Activated CD4-positive, alpha-beta T cell treated with anti-CD3 and anti-CD28 coated beads for 1 hour (primary cell): ENCODE measurements around the gene GALNT9.
"Not testable (repeated sequence)": the region's sequence is repeated elsewhere in the genome, so short reads cannot be mapped to it uniquely, and the experiment has no call there.

Source experiments
- DNase-seq: peaks from one replicate; pipeline ENCODE4 v3.0.0-alpha.2; 2020

Gene GALNT9

DNA sequence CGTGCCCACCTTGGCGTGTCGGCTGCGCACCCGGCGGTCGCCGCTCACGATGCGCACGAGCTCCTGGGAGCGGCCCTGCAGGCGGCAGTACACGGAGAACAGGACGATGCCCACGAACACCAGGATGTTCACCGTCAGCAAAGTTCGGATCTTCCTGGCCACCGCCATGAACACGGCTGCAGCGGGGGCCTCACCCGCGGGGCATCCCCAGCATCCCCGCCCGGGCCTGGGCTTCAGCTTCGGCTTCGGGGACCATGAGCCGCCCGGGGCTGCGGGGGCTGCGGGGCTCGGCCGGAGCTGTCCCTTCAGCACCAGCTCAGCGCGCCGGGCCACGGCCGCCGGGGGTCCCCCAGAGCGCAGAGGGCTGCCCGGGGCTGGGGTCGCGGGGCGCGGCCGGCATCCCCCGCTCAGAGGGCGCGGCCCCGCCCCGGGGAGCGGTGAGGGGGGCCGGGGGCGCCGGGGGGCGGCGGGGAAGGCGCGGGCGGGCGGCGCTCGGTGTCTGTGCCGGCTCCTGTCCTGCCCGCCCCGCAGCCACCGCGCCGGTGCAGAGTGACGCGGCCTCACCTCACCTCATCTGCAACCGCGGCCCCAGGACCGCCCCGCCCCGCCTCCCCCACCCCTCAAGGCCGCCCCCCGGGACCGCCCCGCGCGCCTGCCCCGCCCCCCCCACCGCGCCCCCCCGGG, at the start of gene GALNT9:
Gene GALNT9, minus strand, starts transcription at position 554 of the 684 bp plus-strand sequence. Its CDS starts 386 bp downstream, at position 168.
- no peak for DNase-seq

DNA sequence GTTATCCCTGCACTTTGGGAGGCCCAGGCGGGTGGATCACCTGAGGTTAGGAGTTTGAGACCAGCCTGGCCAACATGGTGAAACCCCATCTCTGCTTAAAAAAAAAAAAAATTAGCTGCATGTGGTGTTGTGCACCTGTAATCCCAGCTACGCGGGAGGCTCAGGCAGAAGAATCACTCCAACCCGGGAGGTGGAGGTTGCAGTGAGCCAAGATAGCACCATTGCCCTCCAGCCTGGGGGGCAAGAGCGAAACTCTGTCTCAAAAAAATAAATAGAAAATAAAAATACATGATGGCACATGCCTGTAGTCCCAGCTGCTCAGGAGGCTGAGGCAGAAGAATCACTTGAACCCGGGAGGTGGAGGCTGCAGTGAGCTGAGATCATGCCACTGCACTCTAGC, 49.7 kb upstream of the GALNT9 start:
- DNase-seq: not testable (repeated sequence)

DNA sequence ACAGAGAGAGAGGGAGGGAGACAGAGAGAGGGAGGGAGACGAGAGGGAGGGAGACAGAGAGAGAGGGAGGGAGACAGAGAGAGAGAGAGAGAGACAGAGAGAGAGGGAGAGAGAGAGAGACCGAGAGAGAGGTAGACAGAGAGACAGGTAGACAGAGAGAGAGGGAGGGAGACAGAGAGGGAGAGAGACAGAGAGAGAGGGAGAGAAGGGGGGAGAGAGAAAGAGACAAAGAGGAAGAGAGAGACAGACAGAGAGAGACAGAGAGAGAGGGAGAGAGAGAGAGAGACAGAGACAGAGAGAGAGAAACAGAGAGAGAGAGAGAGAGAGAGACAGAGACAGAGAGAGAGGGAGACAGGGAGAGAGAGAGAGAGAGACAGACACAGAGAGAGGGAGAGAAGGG, 47.8 kb upstream of the GALNT9 start:
- DNase-seq: no peak

DNA sequence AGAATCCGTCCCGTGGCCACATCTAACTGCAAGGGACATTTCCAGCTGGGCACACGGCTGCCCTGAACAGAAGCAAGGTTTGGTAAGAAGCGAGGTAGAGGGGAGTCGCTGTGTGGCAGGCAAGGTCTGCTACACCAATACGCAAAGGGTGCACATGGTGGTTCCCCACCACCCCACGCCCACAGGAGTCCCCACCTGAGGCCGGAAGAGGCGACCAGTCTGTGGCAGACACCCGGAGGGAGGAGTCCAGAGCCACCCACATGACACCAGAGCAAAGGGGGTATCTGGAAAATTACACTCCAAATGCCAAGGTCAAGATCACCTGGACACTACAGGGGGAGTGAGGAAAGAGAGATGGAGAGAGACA, 47.1 kb upstream of the GALNT9 start:
- no peak for DNase-seq

DNA sequence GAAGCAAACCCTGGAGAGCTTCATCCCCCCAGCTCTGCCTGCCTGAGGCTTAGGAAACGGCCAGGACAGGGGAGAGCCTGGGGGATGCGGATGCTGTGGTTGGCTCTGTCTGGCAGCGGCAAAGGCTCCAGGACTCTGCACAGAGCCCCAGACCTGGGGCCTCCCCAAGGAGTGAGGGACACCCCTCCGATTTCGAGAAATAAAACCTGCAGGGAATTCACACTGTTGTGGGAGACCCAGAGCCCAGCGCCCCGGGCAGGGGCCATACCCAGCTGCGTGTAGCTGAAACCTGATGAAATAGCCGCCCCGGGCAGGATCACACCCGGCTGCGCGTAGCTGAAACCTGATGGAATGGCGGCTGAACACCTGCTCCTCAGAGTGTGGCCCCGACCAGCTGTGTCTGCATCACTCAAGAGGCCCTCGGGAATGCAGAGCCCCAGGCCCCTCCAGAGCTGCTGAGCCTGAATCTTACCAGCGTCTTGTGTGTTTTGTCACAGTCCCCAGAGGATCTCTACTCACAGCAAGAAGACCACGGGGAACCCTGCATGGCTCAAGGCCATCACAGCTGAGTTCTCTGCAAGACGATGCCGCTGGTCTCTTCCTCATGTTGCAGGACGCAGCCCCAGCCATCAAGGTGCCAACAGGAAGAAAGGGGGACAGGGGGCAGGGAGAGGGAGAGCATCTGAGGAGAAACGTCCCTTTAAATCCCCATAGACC, 46.5 kb upstream of the GALNT9 start:
- DNase-seq: no peak

DNA sequence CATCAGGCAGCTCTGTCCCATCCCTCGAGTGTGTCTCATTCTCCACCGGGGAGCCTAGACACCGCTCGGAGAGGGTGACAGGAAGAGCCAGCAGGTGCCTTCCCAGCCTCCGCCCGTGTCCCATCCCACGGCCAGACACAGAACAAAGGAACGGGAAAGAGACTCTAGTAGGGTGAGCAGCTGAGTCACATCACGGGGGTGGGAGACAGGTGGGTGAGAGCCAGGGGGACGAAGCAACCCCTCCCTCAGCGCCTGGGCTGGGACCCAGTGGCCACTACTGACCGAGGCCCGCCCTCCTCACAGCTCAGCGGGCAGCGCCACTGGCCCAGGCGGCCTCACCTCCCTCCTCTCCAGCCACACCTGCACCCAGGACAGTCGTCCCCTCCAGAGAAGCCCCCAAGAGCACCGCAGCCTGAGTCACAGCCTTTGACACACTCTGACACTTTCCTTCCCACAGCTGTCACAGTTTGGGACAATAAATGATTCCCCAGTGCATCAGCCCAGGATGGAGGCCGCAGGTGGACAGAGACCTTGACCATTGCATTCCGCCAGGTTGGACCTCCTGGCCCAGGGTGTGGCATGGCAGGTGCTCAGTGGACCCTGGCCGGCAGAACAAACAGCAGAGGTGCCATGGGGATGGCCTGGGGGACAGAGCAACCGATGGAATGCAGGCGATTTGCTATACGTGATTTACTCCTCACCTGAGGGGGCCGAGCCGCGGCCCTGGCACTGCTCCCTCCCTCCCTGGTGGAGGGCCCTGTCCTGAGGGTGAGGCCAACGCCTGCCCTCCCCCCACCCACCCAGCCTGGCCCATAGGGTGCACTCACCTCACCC, 45.4 kb upstream of the GALNT9 start:
- no peak for DNase-seq

DNA sequence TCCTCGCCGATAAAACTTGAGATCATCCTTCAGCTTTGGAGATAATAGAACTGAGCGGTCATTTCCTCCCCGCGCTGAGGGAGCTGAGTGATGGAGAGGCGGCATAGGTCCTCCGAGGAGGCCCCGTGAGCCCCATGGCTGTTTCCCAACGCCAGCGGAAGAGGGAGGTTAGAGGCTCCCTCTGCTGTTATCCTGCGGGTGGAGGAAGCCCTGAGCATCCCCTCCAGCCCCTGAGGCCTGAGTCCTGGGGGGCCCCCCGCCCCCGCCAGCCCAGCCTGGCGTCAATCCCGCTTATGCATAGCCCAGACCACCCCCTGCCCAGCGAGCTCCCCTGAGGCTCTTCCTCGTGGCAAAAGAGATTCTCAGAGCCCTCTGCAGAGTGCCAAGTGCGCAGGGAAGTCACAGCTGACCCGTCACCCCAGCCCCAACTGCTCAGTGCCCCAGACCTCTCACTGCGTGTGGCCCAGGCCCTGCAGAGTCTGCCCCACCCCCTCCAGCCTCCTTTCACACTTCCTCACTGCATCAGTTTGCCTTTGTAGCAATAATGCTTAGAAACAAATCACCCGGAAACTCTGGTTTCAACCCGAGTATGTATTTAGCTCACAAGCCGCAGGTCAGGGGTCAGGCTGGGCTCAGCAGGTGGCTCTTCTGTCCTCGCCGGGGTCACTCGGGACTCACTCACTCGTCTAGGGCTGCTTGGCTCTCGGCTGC, 44.7 kb upstream of the GALNT9 start:
- no peak for DNase-seq

DNA sequence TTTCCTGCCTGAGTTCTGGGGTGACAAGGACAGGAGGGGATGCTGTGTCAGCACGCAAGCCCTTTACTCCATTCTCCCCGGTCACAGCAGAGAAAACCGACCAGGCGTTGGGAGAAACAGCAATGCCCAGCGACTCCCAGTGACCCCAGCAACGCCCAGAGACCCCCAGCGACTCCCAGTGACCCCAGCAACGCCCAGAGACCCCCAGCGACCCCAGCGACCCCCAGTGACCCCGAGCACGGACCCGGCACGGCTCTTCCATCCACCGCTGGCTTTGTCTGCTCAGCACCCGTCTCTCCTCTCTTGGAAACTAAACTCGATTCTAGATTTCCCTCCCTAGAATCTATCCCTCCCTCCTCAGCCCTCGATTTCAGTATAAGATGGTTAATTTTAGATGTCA, 38.5 kb upstream of the GALNT9 start:
- DNase-seq: no peak

DNA sequence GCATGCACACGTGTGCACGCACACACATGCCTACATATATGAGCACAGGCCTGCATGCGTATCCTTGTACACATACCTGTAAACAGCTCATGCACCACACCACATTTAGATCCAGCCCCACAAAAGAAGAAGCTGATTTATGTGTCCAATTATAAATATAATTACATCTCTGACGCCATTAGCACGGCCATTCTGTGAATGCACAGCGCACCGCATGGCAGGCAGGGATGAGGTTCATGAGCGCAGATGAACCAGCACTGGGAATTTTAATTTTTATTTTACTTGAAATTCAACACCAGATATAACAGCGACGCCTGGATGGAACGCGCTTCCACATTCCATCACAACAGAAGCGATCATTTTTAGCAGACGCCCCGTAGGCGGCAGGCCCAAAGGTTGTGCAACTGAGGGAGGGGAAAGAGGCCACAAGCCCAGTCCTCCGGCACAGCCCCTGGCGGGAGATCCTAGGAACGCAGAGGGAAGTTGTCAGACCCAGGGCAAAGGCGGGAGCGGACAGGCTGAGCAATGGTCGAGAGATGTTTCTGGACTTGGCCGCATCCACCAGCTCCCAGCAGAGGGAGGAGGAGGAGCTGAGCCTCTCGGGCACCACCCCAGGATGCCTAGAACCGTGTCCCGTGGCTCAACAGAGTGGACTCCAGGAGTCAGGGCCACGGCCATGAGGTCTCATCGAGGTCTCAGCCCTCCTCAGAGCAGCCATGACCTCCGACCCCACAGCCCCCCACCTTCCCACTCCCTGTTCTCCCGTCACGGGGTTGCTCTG, 37.9 kb upstream of the GALNT9 start:
- DNase-seq: no peak

DNA sequence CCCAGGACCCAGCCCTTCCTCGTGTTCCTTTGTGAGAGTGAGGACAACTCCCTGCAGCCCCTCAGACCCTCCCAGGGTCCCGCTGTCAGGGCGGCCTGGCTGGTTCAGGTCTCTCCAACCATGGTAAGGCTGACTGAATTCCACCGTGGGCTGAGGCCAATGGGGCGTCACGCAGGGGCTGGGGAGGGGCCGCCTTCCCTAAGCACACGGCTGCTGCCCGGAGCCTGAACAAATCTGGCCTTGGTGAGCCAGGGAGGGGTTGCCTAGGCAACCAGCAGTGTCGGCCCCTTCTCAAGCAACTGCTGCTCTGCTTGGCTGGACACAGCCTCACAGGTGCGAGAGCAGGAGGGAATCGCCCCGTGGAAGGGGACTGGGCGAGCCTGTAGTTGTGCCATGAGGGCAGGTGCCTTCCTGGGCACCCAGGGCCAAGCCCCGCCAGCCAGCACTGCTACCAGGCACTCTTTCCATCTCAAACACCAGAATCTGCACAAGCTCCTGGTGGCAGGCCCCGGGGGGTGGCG, 37.0 kb upstream of the GALNT9 start:
- no peak for DNase-seq

DNA sequence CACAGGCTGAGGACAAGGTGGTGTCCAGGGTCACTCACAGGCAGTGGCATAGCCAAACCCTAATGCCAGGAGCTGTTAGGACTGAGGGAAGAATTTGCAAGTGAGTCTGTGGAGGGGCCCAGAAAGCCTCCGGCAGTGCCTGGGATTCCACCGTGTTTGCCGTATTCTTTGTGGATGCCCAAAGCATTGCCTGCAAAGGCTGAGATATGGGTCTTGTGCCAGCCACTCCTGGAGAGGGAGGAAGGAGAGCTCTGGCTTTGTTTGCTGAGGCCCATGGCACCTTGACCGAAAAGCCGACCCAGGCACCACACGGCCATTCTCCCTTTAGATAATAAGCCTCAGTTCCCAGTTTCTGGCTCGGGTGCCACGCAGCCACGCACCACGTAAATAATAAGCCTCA, 35.8 kb upstream of the GALNT9 start:
- DNase-seq: no peak

DNA sequence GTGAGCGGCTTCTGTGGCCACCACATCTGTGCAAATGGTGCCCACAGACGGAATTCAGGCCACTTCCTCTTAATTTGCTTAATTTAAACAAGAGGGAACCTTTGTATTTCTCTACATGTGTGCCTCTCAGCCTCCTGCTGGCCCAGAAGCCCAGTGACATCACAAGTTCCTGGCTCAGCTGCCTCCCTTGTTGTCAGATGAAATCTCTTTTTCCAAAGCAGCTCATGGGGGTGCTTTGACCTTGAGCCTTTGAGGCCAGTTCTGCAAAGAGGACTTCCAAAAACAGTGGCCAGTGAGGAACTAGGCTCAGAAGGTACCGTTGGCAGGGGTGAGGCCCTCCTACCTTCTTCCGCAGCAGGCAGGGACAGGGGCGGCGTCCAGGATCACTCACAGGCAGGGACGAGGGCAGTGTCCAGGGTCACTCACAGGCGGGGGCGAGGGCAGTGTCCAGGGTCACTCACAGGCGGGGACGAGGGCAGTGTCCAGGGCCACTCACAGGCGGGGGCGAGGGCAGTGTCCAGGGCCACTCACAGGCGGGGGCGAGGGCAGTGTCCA, 35.0 kb upstream of the GALNT9 start:
- no peak for DNase-seq

DNA sequence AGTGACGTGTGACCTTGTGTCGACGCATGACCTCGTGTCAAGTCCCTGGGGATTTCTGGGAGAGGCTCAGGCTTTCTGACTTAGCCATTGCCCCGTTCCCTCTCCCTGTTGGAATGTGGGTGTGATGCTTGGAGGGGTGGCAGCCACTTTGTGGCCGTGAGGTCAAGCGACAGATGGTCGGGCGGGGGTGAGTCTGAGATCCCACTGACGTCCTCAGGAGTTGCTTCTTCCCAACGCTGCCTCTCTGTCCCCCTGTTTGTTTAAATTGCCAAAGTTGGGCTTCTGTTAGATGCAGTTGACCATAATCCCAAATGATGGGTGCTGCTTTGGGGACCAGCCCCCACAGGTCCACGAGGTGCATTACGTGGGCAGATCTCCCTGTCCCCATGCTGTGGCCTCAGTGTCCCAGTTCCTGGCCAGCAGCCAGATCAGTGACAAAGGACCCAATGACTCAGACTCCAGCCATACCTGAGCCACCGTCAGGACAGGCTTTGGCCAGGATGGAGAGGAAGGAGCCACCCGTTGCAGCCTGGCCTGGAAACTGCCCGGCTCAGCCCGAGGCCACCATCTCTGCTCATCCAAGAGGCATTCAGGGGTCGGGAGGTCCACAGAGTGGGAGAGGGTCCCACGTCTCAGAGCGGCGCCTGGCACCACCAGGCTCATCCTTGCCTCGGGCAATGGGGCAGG, 34.4 kb upstream of the GALNT9 start:
- DNase-seq: no peak

DNA sequence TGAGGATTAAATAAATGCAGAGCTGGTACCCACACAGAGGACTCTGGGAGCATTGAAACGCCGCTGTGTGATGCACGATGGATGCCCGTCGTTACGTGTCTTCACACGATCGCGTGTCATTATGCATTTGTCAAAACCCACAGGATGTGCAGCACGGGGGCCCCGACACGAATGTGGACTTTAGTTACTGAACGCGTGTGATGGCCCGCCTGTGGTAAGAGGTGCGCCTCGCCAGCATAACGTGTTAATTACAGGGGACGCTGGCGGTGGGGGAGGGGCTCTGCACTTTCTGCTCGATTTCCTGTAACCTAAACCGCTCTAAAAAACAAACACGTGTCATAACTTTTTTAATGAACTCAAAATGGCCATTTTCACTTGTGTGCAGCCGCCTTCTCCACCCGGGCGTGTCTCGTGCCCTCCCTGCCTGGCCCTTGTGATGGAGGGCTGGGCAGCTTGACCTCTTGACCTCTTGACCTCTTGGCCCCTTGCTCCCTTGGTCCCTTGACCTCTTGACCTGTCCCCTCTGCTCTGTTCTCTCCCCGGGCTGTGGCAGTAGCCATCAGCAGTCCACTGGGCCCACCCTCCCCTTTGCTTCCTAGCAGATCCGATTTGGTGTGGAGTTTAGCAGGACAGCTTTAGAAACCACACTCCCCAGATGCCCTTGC, 33.7 kb upstream of the GALNT9 start:
- DNase-seq: no peak

DNA sequence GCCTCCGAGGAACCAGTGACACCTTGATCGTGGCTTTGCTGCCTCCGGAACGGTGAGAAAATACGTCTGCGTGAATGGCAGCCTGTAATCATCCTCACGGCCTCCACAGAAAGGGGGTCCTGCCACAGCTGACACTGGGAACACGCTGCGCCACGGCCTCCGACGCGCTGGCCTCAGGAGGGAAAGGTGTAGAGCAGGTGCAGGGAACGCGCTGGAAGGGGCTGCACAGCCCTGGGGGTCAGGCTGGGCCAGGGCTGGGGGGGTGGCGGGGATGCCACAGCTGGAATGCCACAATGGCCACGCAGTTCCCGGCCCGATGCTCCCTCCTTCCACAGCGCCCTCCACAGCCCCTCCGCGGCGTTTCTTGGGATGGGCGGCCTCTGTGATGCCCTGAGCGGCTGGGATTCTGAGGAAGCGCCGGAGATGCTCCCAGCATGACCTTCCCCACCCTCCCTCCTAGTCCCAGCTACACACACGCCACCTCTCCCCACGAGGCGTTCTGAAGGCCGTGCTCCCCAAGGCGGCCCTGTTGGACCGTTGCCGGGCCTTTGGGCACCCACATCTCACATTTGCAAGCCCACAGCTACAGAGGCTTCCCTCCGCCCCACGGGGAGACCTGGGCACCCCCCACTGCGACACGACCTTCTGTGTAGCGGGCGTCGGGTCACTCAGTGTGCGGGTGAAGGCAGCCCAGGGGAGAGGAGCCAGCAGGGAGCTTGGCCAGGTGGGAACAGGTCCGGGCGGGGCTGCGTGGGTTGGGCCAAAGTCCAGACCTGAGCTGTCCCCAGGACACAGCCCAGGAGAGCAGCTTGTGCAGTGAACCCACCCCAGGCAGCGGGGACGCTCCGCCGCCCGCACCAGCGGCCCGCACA, 31.8 kb upstream of the GALNT9 start:
- DNase-seq: no peak

DNA sequence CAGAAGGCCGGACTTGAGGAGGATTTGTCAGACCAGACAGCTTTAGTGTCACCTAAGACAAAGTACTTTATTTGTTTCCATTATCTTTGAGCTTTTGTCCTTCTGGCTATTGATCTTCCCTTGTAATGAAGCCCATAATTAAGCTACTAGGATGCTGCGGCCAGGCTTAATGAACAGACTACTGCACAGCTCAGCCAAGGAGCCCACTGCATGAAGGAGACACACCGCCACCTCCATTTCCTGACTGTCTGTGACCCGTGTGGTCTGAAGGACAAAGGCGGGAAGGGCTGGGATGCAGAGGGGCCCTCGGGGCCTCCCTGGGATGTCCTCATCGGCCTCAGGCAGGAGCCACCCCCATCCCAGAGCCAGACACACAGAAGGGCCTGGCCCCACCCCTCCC, 31.0 kb upstream of the GALNT9 start:
- DNase-seq: no peak

DNA sequence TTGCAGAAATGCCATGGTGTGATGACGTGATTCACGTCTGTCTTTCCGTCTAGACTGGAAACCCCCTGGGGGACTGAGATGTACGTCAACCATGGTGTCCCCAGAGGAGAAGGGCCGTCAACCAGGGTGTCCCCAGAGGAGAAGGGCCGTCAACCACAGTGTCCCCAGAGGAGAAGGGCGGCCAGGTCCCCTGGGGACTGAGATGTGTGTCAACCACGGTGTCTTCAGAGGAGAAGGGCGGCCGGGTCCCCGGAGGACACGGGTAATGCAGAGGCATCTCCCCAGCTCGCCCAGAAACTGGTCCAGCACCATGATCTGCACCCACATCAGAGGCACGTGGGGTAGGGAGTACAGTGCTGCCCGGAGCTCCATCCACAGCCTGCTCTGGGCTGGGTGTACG, 30.6 kb upstream of the GALNT9 start:
- DNase-seq: no peak

DNA sequence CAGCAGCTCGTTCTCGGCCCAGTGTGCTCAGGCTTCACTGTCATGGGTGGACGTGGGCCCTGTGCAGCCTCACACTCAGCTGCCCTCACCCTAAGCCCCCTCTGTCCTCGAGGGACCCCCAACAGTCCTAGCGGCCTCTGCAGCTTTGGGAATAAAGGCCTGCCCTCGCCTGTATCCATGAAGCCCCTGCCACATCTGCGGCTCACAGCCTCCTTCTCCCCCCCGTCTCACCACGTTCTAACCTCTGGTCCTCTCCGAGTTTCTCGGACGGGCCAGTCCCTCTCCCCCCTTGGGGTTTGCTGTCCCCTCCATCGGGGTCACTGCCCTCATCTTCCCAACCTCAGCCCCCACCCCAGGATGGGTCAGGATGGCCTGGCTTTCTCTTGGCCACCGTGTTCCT, 30.2 kb upstream of the GALNT9 start:
- DNase-seq: no peak
